ENCODE results near the gene C1QTNF8. TPM values are rescaled to one million over a fixed set of nuclear protein-coding genes. Genes with fewer than 3 reads are reported as not detected.

The C1QTNF8 gene
- total RNA-seq, 1 experiment from 2014 or later, result 0.27 TPM

DNA sequence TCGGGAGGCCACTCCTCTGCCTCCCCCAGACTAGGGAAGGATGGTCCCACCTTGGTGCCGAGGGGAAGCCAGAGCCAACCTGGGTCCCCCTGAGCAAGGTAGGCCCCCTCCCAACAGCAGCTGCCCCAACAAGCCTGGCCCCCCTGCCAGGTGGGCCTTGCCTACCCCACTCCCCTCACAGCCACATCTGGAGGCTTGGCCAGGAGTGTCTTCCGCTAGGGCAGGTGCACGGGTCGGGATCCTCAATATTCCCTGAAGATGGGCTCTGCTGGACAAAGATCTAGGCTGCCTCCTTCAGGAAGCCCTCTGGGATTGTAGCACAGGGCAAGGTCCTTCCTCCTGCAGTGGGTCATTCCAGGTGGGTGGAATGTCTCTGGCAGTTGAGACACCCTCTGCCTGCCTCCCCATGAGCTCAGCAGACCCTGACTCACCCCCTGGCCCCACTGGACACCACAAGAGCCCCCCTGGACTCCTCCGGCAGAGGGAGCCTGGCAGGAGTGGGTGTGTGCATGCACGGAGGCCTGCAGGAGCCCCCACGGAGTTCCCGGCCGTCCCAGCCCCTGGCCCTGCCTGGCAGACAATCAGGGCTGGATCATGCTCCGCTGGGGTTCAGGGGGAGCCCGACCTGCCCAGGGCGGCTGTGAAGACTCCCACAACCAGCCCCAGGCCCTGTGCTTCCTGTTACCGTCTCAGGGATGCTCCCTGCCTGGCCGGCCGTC is 435 bp downstream of the C1QTNF8 start:
- H3K9me3 ChIP-seq (ENCODE audit: control insufficient read depth in 1 of 2, insufficient read depth in 1 of 2, low read depth in 1 of 2, low read length in 2 of 2), result no peaks in the 10 kb centered on the region
- BruUV-seq (replicated peaks), result no TSS peak
- H3K27me3 ChIP-seq (ENCODE audit: insufficient read depth, low read length), result no peaks in the 10 kb centered on the region
- TF ChIP-seq ZFX (IDR thresholded peaks at IDR 0.05) (no peak), SP1 (IDR thresholded peaks at IDR 0.05; ENCODE audit: low read depth) (no peak), CEBPB (IDR thresholded peaks at IDR 0.05; ENCODE audit: low read depth) (no peak), EZH2 (IDR thresholded peaks at IDR 0.05) (no peak)
- TF ChIP-seq, protein P1, sequence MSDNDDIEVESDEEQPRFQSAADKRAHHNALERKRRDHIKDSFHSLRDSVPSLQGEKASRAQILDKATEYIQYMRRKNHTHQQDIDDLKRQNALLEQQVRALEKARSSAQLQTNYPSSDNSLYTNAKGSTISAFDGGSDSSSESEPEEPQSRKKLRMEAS (IDR thresholded peaks at IDR 0.05), result no peak
- TF ChIP-seq, protein P2, sequence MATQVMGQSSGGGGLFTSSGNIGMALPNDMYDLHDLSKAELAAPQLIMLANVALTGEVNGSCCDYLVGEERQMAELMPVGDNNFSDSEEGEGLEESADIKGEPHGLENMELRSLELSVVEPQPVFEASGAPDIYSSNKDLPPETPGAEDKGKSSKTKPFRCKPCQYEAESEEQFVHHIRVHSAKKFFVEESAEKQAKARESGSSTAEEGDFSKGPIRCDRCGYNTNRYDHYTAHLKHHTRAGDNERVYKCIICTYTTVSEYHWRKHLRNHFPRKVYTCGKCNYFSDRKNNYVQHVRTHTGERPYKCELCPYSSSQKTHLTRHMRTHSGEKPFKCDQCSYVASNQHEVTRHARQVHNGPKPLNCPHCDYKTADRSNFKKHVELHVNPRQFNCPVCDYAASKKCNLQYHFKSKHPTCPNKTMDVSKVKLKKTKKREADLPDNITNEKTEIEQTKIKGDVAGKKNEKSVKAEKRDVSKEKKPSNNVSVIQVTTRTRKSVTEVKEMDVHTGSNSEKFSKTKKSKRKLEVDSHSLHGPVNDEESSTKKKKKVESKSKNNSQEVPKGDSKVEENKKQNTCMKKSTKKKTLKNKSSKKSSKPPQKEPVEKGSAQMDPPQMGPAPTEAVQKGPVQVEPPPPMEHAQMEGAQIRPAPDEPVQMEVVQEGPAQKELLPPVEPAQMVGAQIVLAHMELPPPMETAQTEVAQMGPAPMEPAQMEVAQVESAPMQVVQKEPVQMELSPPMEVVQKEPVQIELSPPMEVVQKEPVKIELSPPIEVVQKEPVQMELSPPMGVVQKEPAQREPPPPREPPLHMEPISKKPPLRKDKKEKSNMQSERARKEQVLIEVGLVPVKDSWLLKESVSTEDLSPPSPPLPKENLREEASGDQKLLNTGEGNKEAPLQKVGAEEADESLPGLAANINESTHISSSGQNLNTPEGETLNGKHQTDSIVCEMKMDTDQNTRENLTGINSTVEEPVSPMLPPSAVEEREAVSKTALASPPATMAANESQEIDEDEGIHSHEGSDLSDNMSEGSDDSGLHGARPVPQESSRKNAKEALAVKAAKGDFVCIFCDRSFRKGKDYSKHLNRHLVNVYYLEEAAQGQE (IDR thresholded peaks at IDR 0.05; ENCODE audit: low read depth), result no peak
- ChIA-PET POLR2A (no interaction called here), CTCF (no interaction called here), RAD21 (ENCODE audit: low non-redundant PET in 1 of 2, low total read pairs in 2 of 2, uncharacterized antibody in 2 of 2, unreplicated experiment in 2 of 2) (no interaction called here)
- ATAC-seq (no peak), DNase-seq (ENCODE audit: low read depth, low spot score) (no peak)
- H3K27ac ChIP-seq (ENCODE audit: low read depth, low read length), result no peak overlapping the region; the same call in 1 of the 2 replicates
- H3K4me2 ChIP-seq (ENCODE audit: low read length), result 0 out of 2 replicates have a peak overlapping the region, but pooled peaks have one; percentile 21
- H2AFZ ChIP-seq (ENCODE audit: low read depth, low read length, poor library complexity, severe bottlenecking), result no peak overlapping the region
- no peaks in the 10 kb centered on the region for H3K36me3 ChIP-seq (ENCODE audit: control insufficient read depth in 1 of 2, insufficient read depth in 2 of 2, low read length in 2 of 2)
- H4K20me1 ChIP-seq (ENCODE audit: insufficient read depth), result no peaks in the 10 kb centered on the region
- H3K9ac ChIP-seq (ENCODE audit: low read length), result no peak overlapping the region
- peaks cover 33 to 67% of the 10 kb centered on the region in 2 experiments for H3K4me1 ChIP-seq (ENCODE audit: control insufficient read depth in 1 of 2, insufficient read depth in 2 of 2, low read length in 2 of 2)
- no peaks in the 10 kb centered on the region for H3K9me2 ChIP-seq (ENCODE audit: insufficient read depth)
- H3K79me2 ChIP-seq (ENCODE audit: insufficient read depth, low read length), result no peaks in the 10 kb centered on the region
- H3K4me3 ChIP-seq (replicated peaks in 1 of 2; ENCODE audit: low read depth in 1 of 2, low read length in 2 of 2), result no peak overlapping the region
- intact Hi-C loops (cut with micrococcal nuclease), result no loop called here
